Activated CD8-positive, alpha-beta memory T cell treated with anti-CD3 and anti-CD28 coated beads, Interleukin-2, amount 10 ng/mL, durations not matched to agents 7 days and 5 days (primary cell): ENCODE results near the gene AP1B1. TPM values are rescaled to one million over a fixed set of nuclear protein-coding genes. Genes with fewer than 3 reads are reported as not detected.
"Not testable (repeated sequence)": the region's sequence is repeated elsewhere in the genome, so short reads cannot be mapped to it uniquely, and the experiment has no call there.

Experiments
- ATAC-seq: fragments of 150-1000 bp; cut with Tn5 transposase; one replicate; pipeline ENCODE4 v1.10.0; 2021; ENCODE audit warnings: moderate library complexity
- CTCF ChIA-PET: fragments of 350-600 bp; sonication (Branson Sonifier 250); formaldehyde crosslinking; loops from one replicate; lab custom pipeline; 2021; ENCODE audit warnings: antibody characterized with exemption; lab: Charles Lee
- DNase-seq: peaks from one replicate; pipeline ENCODE4 v3.0.0-alpha.2; 2020
- H3K27ac Mint-ChIP-seq: one replicate; pipeline ENCODE4 v1.8.0; 2021; ENCODE audit warnings: mild to moderate bottlenecking, mixed read lengths
- H3K27me3 Mint-ChIP-seq: one replicate; pipeline ENCODE4 v1.8.0; 2021; ENCODE audit warnings: mixed read lengths
- H3K36me3 Mint-ChIP-seq: one replicate; pipeline ENCODE4 v1.8.0; 2021; ENCODE audit warnings: mild to moderate bottlenecking, mixed read lengths
- H3K4me1 Mint-ChIP-seq: one replicate; pipeline ENCODE4 v1.8.0; 2021; ENCODE audit warnings: mixed read lengths
- H3K4me3 Mint-ChIP-seq: one replicate; pipeline ENCODE4 v1.8.0; 2021; ENCODE audit warnings: mild to moderate bottlenecking, moderate library complexity, mixed read lengths
- H3K9me3 Mint-ChIP-seq: one replicate; pipeline ENCODE4 v1.8.0; 2022; ENCODE audit warnings: low read depth, mixed read lengths
- total RNA-seq, 2 experiments: library from RNA; stranded (reverse); gene quantifications; one replicate each; pipeline ENCODE4 v1.2.3, GENCODE V29; 2021

Gene AP1B1
- total RNA-seq, 2 experiments from 2014 or later, result 82.9 to 90.8 TPM

DNA sequence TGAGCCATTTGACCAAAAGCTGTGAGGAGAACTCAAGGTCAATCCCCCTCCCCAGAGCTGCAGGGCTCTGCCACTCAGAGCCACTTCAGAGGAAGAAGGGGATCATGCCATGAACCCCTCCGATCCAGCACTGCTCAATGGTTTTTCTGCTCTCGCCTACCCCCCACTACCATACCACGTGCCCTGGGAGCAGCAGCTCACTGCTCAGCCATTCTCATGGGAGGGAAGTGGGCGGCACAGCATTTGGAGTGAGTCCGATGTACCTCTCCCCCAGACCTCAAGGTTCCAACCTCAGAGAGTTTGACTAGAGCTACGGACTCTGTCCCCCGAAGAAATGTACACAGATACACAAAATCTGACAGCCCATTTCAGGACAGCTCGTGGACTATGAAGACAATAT lies 34.5 kb downstream of the AP1B1 start:
- Mint-ChIP-seq H3K36me3 (peaks cover 26% of the 10 kb centered on the region), H3K27me3 (no peaks in the 10 kb centered on the region), H3K4me3 (no peak overlapping the region), H3K9me3 (no peaks in the 10 kb centered on the region), H3K27ac (no peak overlapping the region), H3K4me1 (no peaks in the 10 kb centered on the region)
- DNase-seq (no peak), ATAC-seq (no peak)
- CTCF ChIA-PET, result interaction anchor here (1.2 kb wide), 1 partner anchor 43 kb away, joined by 3 read pairs; no protein-coding TSS in a partner anchor

DNA sequence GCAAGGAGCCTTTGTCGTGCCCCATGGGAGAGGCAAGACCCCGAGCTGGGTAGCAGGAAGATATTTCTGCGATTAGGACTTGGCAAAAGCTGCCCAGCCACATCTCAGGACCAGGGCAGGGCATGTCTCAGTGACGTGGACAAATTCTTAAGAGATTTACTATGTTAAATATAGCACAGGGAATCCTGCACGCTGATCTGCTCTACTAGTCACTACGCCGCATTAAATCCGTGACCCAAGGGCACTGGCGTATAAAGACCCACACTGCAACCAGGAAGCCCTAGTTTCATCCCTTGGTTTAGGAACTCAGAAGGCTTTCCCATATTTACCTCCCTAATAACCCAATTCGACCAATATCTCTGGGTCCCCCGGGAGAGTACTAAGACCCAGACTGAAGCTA lies 35.1 kb downstream of the AP1B1 start:
- H3K4me1 Mint-ChIP-seq, result no peaks in the 10 kb centered on the region
- no peak for DNase-seq
- ATAC-seq, result no peak
- H3K4me3 Mint-ChIP-seq, result no peak overlapping the region
- H3K36me3 Mint-ChIP-seq, result peaks cover 25% of the 10 kb centered on the region
- CTCF ChIA-PET, result no interaction called here
- no peak overlapping the region for H3K27ac Mint-ChIP-seq
- H3K9me3 Mint-ChIP-seq, result no peaks in the 10 kb centered on the region
- no peaks in the 10 kb centered on the region for H3K27me3 Mint-ChIP-seq

DNA sequence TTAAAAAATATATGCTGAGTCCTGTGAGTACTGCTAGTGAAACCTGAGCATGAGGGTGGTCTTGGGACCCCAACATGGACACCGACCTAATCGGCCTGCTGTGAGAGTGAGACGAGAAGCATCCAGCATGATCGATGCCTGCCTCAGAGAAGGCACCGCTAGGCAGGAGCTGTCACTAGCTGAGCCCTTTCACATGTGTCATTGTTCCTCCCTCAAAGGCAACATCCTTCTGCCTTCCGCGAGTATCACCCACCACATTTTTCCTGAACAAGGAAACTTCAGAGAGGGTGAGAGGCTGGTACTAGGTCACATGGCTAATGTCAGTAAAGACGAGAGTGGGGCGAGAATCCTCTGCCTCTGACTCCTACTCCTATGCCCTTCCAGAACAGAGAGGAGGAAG lies 35.6 kb downstream of the AP1B1 start:
- no peaks in the 10 kb centered on the region for H3K9me3 Mint-ChIP-seq
- peaks cover 21% of the 10 kb centered on the region for H3K36me3 Mint-ChIP-seq
- ATAC-seq (no peak), DNase-seq (no peak)
- no peaks in the 10 kb centered on the region for H3K4me1 Mint-ChIP-seq
- H3K4me3 Mint-ChIP-seq, result no peak overlapping the region
- H3K27me3 Mint-ChIP-seq, result no peaks in the 10 kb centered on the region
- CTCF ChIA-PET, result no interaction called here
- H3K27ac Mint-ChIP-seq, result no peak overlapping the region

DNA sequence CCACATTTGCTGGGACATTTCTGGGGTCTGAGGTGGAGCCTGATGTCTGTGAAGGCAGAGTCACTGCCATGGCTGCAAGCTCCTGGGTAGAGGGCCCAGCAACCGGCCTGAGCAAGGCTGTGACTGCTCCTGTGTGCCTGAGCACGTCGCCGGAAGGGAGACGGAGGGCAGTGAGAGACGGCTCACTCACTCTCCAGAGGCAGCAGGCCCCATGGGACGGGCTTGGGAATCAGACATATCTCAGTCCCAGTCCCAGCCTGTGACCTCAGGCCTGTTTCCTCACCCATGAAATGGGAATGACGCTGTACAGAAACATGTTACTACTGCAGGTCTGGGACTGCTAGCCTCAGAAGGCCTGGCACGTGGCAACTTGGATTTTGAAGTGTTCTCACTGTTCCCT lies 36.5 kb downstream of the AP1B1 start:
- ATAC-seq (no peak), DNase-seq (no peak)
- H3K27me3 Mint-ChIP-seq, result no peaks in the 10 kb centered on the region
- peaks cover 28% of the 10 kb centered on the region for H3K36me3 Mint-ChIP-seq
- no peaks in the 10 kb centered on the region for H3K9me3 Mint-ChIP-seq
- no peak overlapping the region for H3K27ac Mint-ChIP-seq
- CTCF ChIA-PET, result no interaction called here
- no peaks in the 10 kb centered on the region for H3K4me1 Mint-ChIP-seq
- H3K4me3 Mint-ChIP-seq, result no peak overlapping the region

DNA sequence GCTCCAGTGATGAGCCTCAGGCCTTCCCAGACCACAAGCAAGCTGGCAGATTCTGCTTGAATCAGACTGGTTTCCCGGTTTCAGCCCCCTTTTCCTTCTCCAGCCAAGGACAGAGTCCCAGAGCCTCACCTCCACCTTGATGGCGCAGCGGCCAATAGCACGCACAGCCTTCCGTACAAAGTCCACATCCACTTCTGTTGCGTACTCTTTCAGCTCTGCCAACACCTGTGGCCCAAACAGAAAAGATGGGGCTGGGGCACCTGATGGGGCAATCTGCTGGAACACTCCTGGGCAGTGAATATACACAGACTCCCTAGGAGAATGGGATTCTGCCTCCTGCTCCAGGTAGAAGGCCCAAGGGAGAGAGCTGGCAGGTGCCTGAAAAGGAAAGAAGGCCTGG lies 37.3 kb downstream of the AP1B1 start:
- DNase-seq (no peak), ATAC-seq (no peak)
- H3K27ac Mint-ChIP-seq, result no peak overlapping the region
- no peak overlapping the region for H3K4me3 Mint-ChIP-seq
- H3K4me1 Mint-ChIP-seq, result no peaks in the 10 kb centered on the region
- H3K36me3 Mint-ChIP-seq, result peaks cover 30% of the 10 kb centered on the region
- CTCF ChIA-PET, result no interaction called here
- H3K27me3 Mint-ChIP-seq, result no peaks in the 10 kb centered on the region
- no peaks in the 10 kb centered on the region for H3K9me3 Mint-ChIP-seq

DNA sequence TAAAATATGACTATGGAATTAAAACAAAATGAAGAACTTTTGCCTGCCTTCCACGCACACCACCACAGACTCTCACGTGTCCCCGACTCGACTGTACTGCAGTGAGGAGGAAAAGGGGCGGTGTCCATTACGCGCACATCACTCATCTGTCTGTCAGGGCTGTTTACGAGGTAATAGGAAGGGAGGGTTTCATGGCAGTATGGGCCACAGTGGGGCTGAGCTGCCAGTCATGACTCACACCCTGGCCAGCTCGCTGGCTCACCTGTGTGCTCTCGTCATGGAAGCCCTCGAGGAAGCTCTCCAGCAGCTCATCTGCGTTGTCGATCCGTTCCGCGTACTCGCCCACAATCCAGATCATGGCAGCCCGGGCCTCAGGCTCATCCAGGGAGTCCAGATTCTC lies 39.4 kb downstream of the AP1B1 start:
- Mint-ChIP-seq H3K36me3 (peaks cover 34% of the 10 kb centered on the region), H3K4me3 (no peak overlapping the region), H3K9me3 (no peaks in the 10 kb centered on the region), H3K27ac (no peak overlapping the region), H3K27me3 (no peaks in the 10 kb centered on the region), H3K4me1 (peaks cover 2% of the 10 kb centered on the region)
- CTCF ChIA-PET, result no interaction called here
- DNase-seq (no peak), ATAC-seq (no peak)

DNA sequence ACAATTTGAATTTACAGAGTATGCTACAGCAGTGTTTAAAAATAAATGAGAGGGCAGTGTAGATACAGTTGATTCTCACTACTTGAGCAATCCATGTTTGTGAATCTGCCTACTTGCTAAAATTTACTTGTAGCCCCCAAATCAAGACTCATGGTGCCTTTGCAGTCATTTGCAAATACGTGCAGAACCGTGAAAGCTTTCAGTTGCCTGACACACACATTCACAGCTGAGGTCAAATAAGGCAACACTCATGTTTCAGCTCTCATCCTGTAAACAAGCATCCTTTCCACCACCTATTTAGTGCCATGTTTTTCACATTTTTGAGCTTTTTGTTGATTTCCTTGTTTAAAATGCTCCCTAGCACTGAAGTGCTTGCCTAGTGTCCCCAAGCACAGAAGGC lies 40.3 kb downstream of the AP1B1 start:
- peaks cover 2% of the 10 kb centered on the region for H3K4me1 Mint-ChIP-seq
- H3K27me3 Mint-ChIP-seq, result no peaks in the 10 kb centered on the region
- CTCF ChIA-PET, result no interaction called here
- ATAC-seq, result no peak
- H3K4me3 Mint-ChIP-seq, result no peak overlapping the region
- no peak overlapping the region for H3K27ac Mint-ChIP-seq
- peaks cover 32% of the 10 kb centered on the region for H3K36me3 Mint-ChIP-seq
- no peaks in the 10 kb centered on the region for H3K9me3 Mint-ChIP-seq
- DNase-seq, result no peak

DNA sequence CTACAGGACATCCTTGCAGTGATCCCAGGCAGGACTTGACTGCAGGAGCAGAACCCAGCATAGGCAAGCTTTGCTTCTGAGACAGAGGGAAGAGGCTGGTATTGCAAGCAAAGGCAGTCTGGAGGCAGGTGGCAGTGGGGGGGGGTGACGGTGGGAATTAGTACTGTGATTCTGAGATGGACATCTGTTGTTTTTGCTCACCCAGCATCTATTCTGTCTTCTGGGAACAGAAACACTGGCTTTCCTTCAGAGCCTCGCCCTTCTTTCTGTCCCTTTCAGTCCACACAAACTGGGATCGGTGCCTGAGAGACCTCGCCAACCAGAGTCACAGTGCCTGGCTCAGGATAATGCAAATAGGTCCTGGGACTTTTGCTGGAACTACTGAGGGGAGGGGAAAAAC lies 41.7 kb downstream of the AP1B1 start:
- CTCF ChIA-PET, result interaction anchor here (1.0 kb wide), 1 partner anchor 14 kb away, joined by 3 read pairs; no protein-coding TSS in a partner anchor
- peaks cover 33% of the 10 kb centered on the region for H3K36me3 Mint-ChIP-seq

DNA sequence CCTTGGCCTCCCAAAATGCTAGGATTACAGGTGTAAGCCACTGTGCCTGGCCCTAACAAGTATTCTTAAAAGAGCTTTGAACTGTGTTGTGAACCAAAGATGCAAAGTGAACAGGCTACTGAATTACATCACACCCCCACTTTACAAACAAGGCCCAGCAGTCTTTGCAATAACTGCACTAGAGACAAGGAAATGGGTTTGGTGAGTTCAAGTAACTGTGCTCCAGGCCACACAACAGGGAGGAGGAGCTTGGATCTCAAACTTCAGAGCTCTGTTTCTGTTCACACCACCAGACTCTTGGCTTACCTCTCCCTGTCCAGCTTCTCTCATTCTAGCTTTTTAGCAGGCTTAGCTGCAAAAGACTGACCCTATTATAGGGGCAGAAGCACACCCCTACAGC lies 42.4 kb downstream of the AP1B1 start:
- Mint-ChIP-seq H3K4me1 (peaks cover 2% of the 10 kb centered on the region), H3K9me3 (no peaks in the 10 kb centered on the region), H3K27me3 (no peaks in the 10 kb centered on the region), H3K4me3 (no peak overlapping the region), H3K36me3 (peaks cover 31% of the 10 kb centered on the region), H3K27ac (no peak overlapping the region)
- DNase-seq, result no peak
- CTCF ChIA-PET, result interaction anchor here (1.0 kb wide), 1 partner anchor 14 kb away, joined by 3 read pairs; no protein-coding TSS in a partner anchor
- no peak for ATAC-seq

More for the DNA sequence above, 41.7 kb downstream of the AP1B1 start:
- Mint-ChIP-seq H3K27ac (no peak overlapping the region), H3K4me3 (no peak overlapping the region), H3K9me3 (no peaks in the 10 kb centered on the region), H3K27me3 (no peaks in the 10 kb centered on the region), H3K4me1 (peaks cover 2% of the 10 kb centered on the region)
- ATAC-seq (no peak), DNase-seq (no peak)

DNA sequence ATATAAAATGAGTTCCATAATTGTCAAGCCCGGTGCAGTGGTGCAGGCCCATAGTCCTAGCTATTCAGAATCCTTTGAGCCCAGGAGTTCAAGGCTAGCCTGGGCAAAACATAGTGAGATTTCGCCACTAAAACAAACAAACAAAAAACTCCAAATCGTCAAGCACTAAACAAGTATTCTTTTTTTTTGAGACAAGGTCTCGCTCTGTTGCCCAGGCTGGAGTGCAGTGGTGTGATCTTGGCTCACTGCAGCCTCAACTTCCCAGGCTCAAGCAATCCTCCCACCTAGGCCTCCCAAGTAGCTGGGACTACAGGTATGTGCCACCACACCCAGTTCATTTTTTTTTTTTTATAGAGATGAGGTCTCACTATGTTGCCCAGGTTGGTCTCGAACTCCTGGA lies 43.5 kb downstream of the AP1B1 start:
- H3K4me1 Mint-ChIP-seq, ATAC-seq, H3K27me3 Mint-ChIP-seq, H3K9me3 Mint-ChIP-seq, CTCF ChIA-PET, H3K27ac Mint-ChIP-seq, DNase-seq, H3K4me3 Mint-ChIP-seq: not testable (repeated sequence)
- peaks cover 29% of the 10 kb centered on the region for H3K36me3 Mint-ChIP-seq

DNA sequence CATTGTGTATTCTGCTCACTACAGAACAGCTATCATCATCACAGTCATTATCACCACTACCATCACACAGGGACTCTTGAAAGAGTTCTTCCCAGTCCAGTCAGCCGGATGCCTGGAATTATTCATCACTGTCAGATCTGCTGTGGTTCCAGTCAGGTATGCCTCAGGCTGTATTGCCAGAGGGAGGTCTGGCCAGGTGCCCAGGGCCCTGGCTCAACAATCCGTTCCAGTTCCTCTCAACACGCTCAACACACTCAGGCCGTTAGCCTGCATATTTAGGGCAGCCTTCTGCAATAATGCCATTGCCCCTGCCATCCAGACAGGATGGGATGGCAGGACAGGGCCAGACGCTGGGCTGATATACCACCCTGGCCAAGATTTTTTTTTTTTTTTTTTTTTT lies 44.2 kb downstream of the AP1B1 start:
- H3K36me3 Mint-ChIP-seq, result peaks cover 28% of the 10 kb centered on the region
- ATAC-seq, result no peak
- H3K27ac Mint-ChIP-seq, result no peak overlapping the region
- no peak overlapping the region for H3K4me3 Mint-ChIP-seq
- no peaks in the 10 kb centered on the region for H3K27me3 Mint-ChIP-seq
- CTCF ChIA-PET, result interaction anchor here (1.0 kb wide), 1 partner anchor 16 kb away, joined by 3 read pairs; no protein-coding TSS in a partner anchor
- no peak for DNase-seq
- peaks cover 2% of the 10 kb centered on the region for H3K4me1 Mint-ChIP-seq
- H3K9me3 Mint-ChIP-seq, result no peaks in the 10 kb centered on the region

DNA sequence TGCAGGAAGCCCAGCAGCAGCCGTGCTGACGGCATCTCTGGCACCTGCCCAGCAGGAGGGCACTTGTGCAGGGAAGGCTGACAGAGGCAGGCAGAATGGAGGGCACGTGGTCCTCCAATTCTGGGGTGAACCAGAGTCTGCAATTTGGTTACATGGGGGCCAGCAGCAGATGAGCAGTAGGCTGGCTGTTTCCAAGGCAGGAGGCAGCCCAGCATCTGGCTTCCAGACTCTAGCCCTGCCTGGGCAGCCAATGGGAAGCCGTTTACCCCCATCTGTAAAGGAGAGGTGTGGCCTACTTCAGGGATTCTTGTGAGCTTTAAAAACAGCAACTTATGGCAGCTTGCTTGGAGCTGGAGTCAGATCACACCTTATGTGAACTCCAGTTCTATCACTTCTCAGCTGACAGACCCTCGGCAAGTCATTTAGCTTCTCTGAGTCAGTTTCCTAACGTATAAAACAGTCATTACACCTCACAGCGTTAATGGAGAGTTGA lies 45.0 kb downstream of the AP1B1 start:
- Mint-ChIP-seq H3K36me3 (peaks cover 22% of the 10 kb centered on the region), H3K27ac (no peak overlapping the region)

DNA sequence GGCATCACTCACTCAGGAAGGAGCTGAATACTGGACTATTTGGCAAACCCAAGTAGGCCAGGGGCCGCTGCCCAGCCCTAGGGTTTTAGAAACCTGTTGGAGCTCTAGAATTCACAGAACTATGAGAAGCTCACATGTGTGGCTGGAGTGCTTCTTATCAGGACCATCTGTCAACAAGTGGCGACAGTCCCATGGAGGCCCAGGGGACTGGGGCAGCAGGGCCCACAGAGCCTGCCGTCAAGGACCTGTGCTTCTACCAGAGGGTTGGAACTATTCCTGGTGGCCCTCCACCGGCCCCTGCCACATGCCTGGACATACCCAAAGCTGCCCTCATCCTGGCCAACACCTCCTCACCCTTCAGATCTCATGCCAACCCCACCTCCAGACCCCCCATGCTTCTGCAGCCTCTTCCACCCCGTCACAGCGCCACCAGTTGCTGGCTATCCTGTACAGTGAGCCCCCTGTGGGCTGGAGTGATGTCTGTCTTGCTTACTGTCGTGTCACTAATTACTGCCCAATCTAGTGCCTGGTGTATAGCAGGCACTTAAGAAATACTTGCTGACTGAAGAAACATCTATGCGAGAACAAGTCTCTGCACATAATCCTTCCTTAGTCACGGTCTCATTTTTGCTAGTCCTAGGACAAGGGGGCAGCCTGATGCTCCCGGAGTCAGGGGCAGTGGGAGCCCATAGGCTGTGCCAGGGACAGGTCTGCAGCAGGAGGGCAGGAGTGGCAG lies 45.6 kb downstream of the AP1B1 start:
- no peak overlapping the region for H3K27ac Mint-ChIP-seq
- H3K9me3 Mint-ChIP-seq, result no peaks in the 10 kb centered on the region
- peaks cover 23% of the 10 kb centered on the region for H3K36me3 Mint-ChIP-seq

More for the DNA sequence above, 45.0 kb downstream of the AP1B1 start:
- ATAC-seq, result no peak
- no peaks in the 10 kb centered on the region for H3K27me3 Mint-ChIP-seq
- no peaks in the 10 kb centered on the region for H3K9me3 Mint-ChIP-seq
- no peak overlapping the region for H3K4me3 Mint-ChIP-seq
- peaks cover 2% of the 10 kb centered on the region for H3K4me1 Mint-ChIP-seq
- CTCF ChIA-PET, result interaction anchor here (1.0 kb wide), 1 partner anchor 15 kb away, joined by 3 read pairs; no protein-coding TSS in a partner anchor
- DNase-seq, result no peak

DNA sequence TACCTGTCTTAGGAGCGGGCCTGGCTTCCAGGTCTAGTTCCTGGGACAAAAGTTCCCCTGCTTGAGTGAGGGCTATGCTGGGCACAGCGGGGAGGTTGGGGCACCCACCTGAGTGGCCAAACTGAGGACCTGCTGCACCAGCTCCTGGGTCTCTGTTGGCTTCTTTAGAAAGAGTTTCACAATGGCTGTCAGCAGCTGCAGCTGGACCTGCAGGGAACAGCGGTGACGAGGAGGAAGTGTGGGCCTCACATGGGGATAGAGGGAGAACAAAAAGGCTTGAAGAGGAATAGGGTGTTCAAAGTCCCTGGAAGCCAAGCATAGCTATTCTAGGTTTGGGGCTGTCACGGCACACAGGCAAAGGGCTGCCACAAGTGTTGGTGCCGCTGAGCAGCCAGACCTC lies 46.2 kb downstream of the AP1B1 start:
- Mint-ChIP-seq H3K27ac (no peak overlapping the region), H3K4me3 (no peak overlapping the region), H3K9me3 (no peaks in the 10 kb centered on the region), H3K27me3 (no peaks in the 10 kb centered on the region), H3K4me1 (peaks cover 2% of the 10 kb centered on the region), H3K36me3 (peaks cover 17% of the 10 kb centered on the region)
- DNase-seq, result no peak
- CTCF ChIA-PET, result no interaction called here
- no peak for ATAC-seq

More for the DNA sequence above, 45.6 kb downstream of the AP1B1 start:
- CTCF ChIA-PET, result no interaction called here
- DNase-seq (no peak), ATAC-seq (no peak)
- Mint-ChIP-seq H3K27me3 (no peaks in the 10 kb centered on the region), H3K4me3 (no peak overlapping the region), H3K4me1 (peaks cover 2% of the 10 kb centered on the region)
